ENCODE results near the gene NPAS2.

NPAS2 gene

GRCh38 chr2:100781009-100781325 is 39.0 kb upstream of the NPAS2 start:
- TF ChIP-seq CTCF (conservative IDR thresholded peaks at IDR 0.05) (no peak), ZFX (IDR thresholded peaks at IDR 0.05) (no peak)
- H3K27ac ChIP-seq = no peak overlapping the region

GRCh38 chr2:100781523-100782379 is 38.2 kb upstream of the NPAS2 start:
- TF ChIP-seq ZFX (IDR thresholded peaks at IDR 0.05) (no peak), CTCF (conservative IDR thresholded peaks at IDR 0.05) (no peak)
- H3K27ac ChIP-seq = no peak overlapping the region

GRCh38 chr2:100782380-100782878 is 37.5 kb upstream of the NPAS2 start:
- TF ChIP-seq ZFX (IDR thresholded peaks at IDR 0.05) = no peak
- TF ChIP-seq CTCF (conservative IDR thresholded peaks at IDR 0.05) = no peak
- no peak overlapping the region for H3K27ac ChIP-seq

- no peak overlapping the region for H3K27ac ChIP-seq
- TF ChIP-seq ZFX (IDR thresholded peaks at IDR 0.05) = no peak
- TF ChIP-seq CTCF (conservative IDR thresholded peaks at IDR 0.05) = no peak
Measured at GRCh38 chr2:100783987-100784386, 36.0 kb upstream of the NPAS2 start.

GRCh38 chr2:100784681-100785080 is 35.3 kb upstream of the NPAS2 start:
- TF ChIP-seq ZFX (IDR thresholded peaks at IDR 0.05) (no peak), CTCF (conservative IDR thresholded peaks at IDR 0.05) (no peak)
- no peak overlapping the region for H3K27ac ChIP-seq

GRCh38 chr2:100785626-100786296 is 34.2 kb upstream of the NPAS2 start:
- H3K27ac ChIP-seq = no peak overlapping the region; the same call in 1 of the 2 replicates
- no peak for TF ChIP-seq ZFX (IDR thresholded peaks at IDR 0.05)
- no peak for TF ChIP-seq CTCF (conservative IDR thresholded peaks at IDR 0.05)

GRCh38 chr2:100786297-100786658 is 33.7 kb upstream of the NPAS2 start:
- TF ChIP-seq CTCF (conservative IDR thresholded peaks at IDR 0.05) (no peak), ZFX (IDR thresholded peaks at IDR 0.05) (no peak)

More at GRCh38 chr2:100786297-100786658, 33.7 kb upstream of the NPAS2 start:
- peak overlapping the region; percentile 52 for H3K27ac ChIP-seq

Measured in C4-2B (cell line).